HepG2 (cell line): Measurements from ENCODE around the gene EXOC3L4. TPM values are rescaled to one million over a fixed set of nuclear protein-coding genes. Genes with fewer than 3 reads are reported as not detected.

Experiments
- AFF4 ChIP-seq: sonication (generic); formaldehyde crosslinking; IDR thresholded peaks from 2 replicates; pipeline ENCODE4 v1.4.0; 2020; ENCODE audit warnings: missing genetic modification reagents
- CENPX ChIP-seq: sonication (generic); formaldehyde crosslinking; IDR thresholded peaks from 2 replicates; pipeline ENCODE4 v1.9.0; 2021; ENCODE audit warnings: mild to moderate bottlenecking, missing genetic modification reagents, moderate library complexity
- KDM5A ChIP-seq: fragments of 200-600 bp; sonication (generic); IDR thresholded peaks from 2 replicates; pipeline ENCODE4 v1.7.0; 2018; ENCODE audit warnings: antibody characterized with exemption, mild to moderate bottlenecking, low read length, borderline replicate concordance
- RFXAP ChIP-seq: sonication (generic); formaldehyde crosslinking; IDR thresholded peaks from 2 replicates; pipeline ENCODE4 v1.4.0; 2020; ENCODE audit warnings: missing genetic modification reagents, borderline replicate concordance
- WIZ ChIP-seq: sonication (generic); formaldehyde crosslinking; IDR thresholded peaks from 2 replicates; pipeline ENCODE4 v1.5.1; 2020; ENCODE audit warnings: mild to moderate bottlenecking, missing genetic modification reagents
- ZFYVE20 ChIP-seq: sonication (generic); formaldehyde crosslinking; IDR thresholded peaks from 2 replicates; pipeline ENCODE4 v1.8.0; 2023; ENCODE audit warnings: low read depth, mild to moderate bottlenecking, moderate library complexity, missing genetic modification reagents, borderline replicate concordance
- ZNF205 ChIP-seq: IDR thresholded peaks from 2 replicates; pipeline ENCODE4 v1.6.1; 2018; ENCODE audit warnings: missing biosample characterization, missing genetic modification reagents
- ZNF367 ChIP-seq: sonication (generic); formaldehyde crosslinking; IDR thresholded peaks from 2 replicates; pipeline ENCODE4 v1.4.0; 2020; ENCODE audit warnings: missing genetic modification reagents, borderline replicate concordance
- ZNF646 ChIP-seq: sonication (generic); formaldehyde crosslinking; IDR thresholded peaks from 2 replicates; pipeline ENCODE4 v1.9.0; 2021; ENCODE audit warnings: mild to moderate bottlenecking, missing genetic modification reagents
- polyA plus RNA-seq, 8 experiments: library from polyadenylated mRNA; depleted of rRNA in 3 of 8; stranded (reverse) in 7 of 8; unstranded in 1 of 8; fragments of >200 nt; fragmentation: Illumina TruSeq in 4 of 8; extraction: Trizol in 4 of 8; gene quantifications; 2 replicates each; pipeline versions ENCODE4 v1.2.1 to v1.2.3, GENCODE V29; 2011 to 2016; ENCODE audit warnings: low read depth in 4 of 8, missing spikeins in 1 of 8, mixed read lengths in 1 of 8; ENCODE audit not compliant: insufficient read depth in 1 of 8
- total RNA-seq, 5 experiments: library from RNA; depleted of rRNA; stranded (reverse); fragments of >200 nt; fragmentation: Illumina TruSeq; extraction: Trizol; gene quantifications; 2 replicates each; pipeline ENCODE4 v1.2.3, GENCODE V29; 2016; ENCODE audit warnings: low read depth in 1 of 5
- TF ChIP-seq, protein P1 (sequence below): sonication (generic); formaldehyde crosslinking; IDR thresholded peaks from 2 replicates; pipeline ENCODE4 v1.5.0; 2020; ENCODE audit warnings: missing genetic modification reagents
- TF ChIP-seq, protein P2 (sequence below): fragments of 450-650 bp; IDR thresholded peaks from 2 replicates; pipeline ENCODE4 v1.6.1; 2017
- TF ChIP-seq, protein P3 (sequence below): sonication (generic); formaldehyde crosslinking; IDR thresholded peaks from 2 replicates; pipeline ENCODE4 v1.8.0; 2022; ENCODE audit warnings: missing genetic modification reagents, low read depth, mild to moderate bottlenecking, borderline replicate concordance

EXOC3L4 gene
- total and polyA plus RNA-seq, 2 of the 13 experiments (the other 11 are each of a cell fraction or from before 2014, with no cell fraction given): 11.8 to 27.0 TPM

DNA sequence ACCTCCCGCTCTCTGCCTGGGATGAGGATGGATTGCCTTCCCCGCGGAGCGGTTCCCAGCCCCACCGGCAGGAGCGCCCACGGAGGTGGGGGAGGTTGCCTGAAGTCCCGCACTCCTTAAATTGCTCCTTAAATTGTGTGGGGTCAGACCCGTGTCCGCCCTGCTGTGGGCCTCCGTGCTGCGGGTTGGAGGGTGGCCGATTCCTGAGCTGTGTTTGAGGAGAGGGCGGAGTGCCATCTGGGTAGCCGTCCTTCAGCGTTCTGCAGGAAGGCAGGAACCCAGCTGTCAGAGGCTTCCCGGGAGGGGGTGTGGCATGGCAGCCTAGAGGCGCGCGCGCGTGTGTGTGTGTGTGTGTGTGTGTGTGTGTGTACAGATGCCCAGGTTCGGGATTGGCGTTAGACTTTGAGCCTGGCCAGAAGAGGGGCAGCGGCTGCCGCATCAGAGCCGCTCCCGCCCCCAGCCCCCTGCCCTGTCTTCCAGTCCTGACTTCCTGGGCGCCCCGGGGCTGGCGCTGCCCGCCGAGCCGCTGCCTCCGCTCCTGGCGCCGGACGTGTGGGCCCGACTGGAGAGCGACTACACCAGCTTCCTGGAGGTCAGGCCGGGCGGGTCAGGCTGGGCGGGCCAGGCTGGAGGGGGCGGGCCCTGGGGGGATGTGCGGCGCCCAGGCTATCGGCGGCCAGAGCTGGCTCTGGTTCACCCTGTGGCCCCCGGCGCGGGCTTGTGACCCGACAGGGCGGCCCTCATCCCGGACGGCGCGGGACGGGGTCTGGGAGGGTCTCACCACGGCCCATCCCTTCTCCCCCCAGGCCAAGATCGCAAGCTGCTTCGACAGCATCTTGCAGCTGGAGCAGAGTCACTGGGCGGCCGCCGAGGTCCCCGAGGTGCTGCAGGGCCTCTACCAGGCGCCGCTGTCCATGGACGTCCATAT lies 9.2 kb downstream of the EXOC3L4 start (continued):
- TF ChIP-seq ZNF646 (CRISPR knock-in tag) (peak; percentile 99), ZNF367 (no peak), WIZ (CRISPR knock-in tag) (no peak; the same call in 1 of the 2 replicates), KDM5A (no peak), CENPX (CRISPR knock-in tag) (no peak), AFF4 (CRISPR knock-in tag) (no peak), RFXAP (CRISPR knock-in tag) (peak; percentile 24; the same call in 1 of the 2 replicates), ZFYVE20 (no peak), ZNF205 (CRISPR knock-in tag) (no peak)
- TF ChIP-seq, protein P1, sequence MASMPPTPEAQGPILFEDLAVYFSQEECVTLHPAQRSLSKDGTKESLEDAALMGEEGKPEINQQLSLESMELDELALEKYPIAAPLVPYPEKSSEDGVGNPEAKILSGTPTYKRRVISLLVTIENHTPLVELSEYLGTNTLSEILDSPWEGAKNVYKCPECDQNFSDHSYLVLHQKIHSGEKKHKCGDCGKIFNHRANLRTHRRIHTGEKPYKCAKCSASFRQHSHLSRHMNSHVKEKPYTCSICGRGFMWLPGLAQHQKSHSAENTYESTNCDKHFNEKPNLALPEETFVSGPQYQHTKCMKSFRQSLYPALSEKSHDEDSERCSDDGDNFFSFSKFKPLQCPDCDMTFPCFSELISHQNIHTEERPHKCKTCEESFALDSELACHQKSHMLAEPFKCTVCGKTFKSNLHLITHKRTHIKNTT (CRISPR knock-in tag): no peak; the same call in 1 of the 2 replicates
- TF ChIP-seq, protein P2, sequence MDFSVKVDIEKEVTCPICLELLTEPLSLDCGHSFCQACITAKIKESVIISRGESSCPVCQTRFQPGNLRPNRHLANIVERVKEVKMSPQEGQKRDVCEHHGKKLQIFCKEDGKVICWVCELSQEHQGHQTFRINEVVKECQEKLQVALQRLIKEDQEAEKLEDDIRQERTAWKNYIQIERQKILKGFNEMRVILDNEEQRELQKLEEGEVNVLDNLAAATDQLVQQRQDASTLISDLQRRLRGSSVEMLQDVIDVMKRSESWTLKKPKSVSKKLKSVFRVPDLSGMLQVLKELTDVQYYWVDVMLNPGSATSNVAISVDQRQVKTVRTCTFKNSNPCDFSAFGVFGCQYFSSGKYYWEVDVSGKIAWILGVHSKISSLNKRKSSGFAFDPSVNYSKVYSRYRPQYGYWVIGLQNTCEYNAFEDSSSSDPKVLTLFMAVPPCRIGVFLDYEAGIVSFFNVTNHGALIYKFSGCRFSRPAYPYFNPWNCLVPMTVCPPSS: no peak
- TF ChIP-seq, protein P3, sequence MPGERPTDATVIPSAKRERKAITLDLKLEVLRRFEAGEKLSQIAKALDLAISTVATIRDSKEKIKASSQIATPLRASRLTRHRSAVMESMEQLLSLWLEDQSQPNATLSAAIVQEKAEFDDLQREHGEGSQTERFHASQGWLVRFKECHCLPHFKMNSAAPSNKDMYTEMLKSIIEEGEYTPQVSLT: no peak
